H9 (cell line): Measurements from ENCODE around the gene ASB10. TPM values are rescaled to one million over a fixed set of nuclear protein-coding genes. Genes with fewer than 3 reads are reported as not detected.

Experiments
- DNase-seq: peaks from one replicate; pipeline ENCODE4 v3.0.0-alpha.2; 2017
- H2AFZ ChIP-seq: one replicate; pipeline ENCODE4 v1.6.1; 2013; ENCODE audit warnings: mild to moderate bottlenecking, low read length, control low read depth, moderate library complexity
- H2AK5ac ChIP-seq: 2 replicates; pipeline ENCODE4 v1.6.1; 2013; ENCODE audit warnings: low read length, control low read depth, mixed read lengths; ENCODE audit not compliant: insufficient read length
- H2BK120ac ChIP-seq: one replicate; pipeline ENCODE4 v1.6.1; 2013; ENCODE audit warnings: low read depth, mild to moderate bottlenecking, low read length, control low read depth, inconsistent platforms; ENCODE audit not compliant: poor library complexity, severe bottlenecking
- H2BK12ac ChIP-seq: 2 replicates; pipeline ENCODE4 v1.6.1; 2013; ENCODE audit warnings: low read length, control low read depth, mixed read lengths, low read depth; ENCODE audit not compliant: insufficient read length
- H2BK15ac ChIP-seq: 2 replicates; pipeline ENCODE4 v1.6.1; 2013; ENCODE audit warnings: low read depth, low read length, control low read depth
- H2BK20ac ChIP-seq: one replicate; pipeline ENCODE4 v1.6.1; 2013; ENCODE audit warnings: low read depth, mild to moderate bottlenecking, low read length, control low read depth, inconsistent platforms; ENCODE audit not compliant: poor library complexity, severe bottlenecking
- H2BK5ac ChIP-seq: 2 replicates; pipeline ENCODE4 v1.6.1; 2013; ENCODE audit warnings: low read length, control low read depth, mixed read lengths; ENCODE audit not compliant: insufficient read length
- H3K14ac ChIP-seq: 2 replicates; pipeline ENCODE4 v1.6.1; 2013; ENCODE audit warnings: low read length, control low read depth; ENCODE audit not compliant: insufficient read depth
- H3K18ac ChIP-seq: 2 replicates; pipeline ENCODE4 v1.6.1; 2013; ENCODE audit warnings: low read depth, mild to moderate bottlenecking, mixed read lengths, low read length, control low read depth; ENCODE audit not compliant: insufficient read length
- H3K23ac ChIP-seq: 2 replicates; pipeline ENCODE4 v1.6.1; 2013; ENCODE audit warnings: low read length, control low read depth, mixed read lengths, low read depth; ENCODE audit not compliant: insufficient read length
- H3K23me2 ChIP-seq: 2 replicates; pipeline ENCODE4 v1.6.1; 2013; ENCODE audit warnings: low read depth, mild to moderate bottlenecking, mixed read lengths, low read length, control low read depth; ENCODE audit not compliant: insufficient read length, poor library complexity, severe bottlenecking
- H3K27ac ChIP-seq: 2 replicates; pipeline ENCODE4 v1.5.1; 2013; ENCODE audit warnings: low read length, control low read depth, mixed read lengths, low read depth; ENCODE audit not compliant: insufficient read length
- H3K27me3 ChIP-seq: 2 replicates; pipeline ENCODE4 v1.6.1; 2013; ENCODE audit warnings: low read length, control low read depth, inconsistent platforms; ENCODE audit not compliant: insufficient read depth
- H3K4ac ChIP-seq: 2 replicates; pipeline ENCODE4 v1.6.1; 2013; ENCODE audit warnings: low read depth, mild to moderate bottlenecking, control low read depth, inconsistent platforms, low read length, moderate library complexity
- H3K4me1 ChIP-seq: 2 replicates; pipeline ENCODE4 v1.6.1; 2013; ENCODE audit warnings: low read length, control low read depth, inconsistent platforms; ENCODE audit not compliant: insufficient read depth
- H3K4me2 ChIP-seq: 2 replicates; pipeline ENCODE4 v1.6.1; 2013; ENCODE audit warnings: low read length, control low read depth, mixed read lengths; ENCODE audit not compliant: insufficient read length, insufficient read depth
- H3K56ac ChIP-seq: 2 replicates; pipeline ENCODE4 v1.6.1; 2013; ENCODE audit warnings: low read depth, mild to moderate bottlenecking, mixed read lengths, low read length, control low read depth; ENCODE audit not compliant: insufficient read length
- H3K79me1 ChIP-seq: 2 replicates; pipeline ENCODE4 v1.6.1; 2013; ENCODE audit warnings: low read depth, mild to moderate bottlenecking, moderate library complexity, low read length, control low read depth, inconsistent platforms; ENCODE audit not compliant: insufficient read depth, poor library complexity, severe bottlenecking
- H3K79me2 ChIP-seq: 2 replicates; pipeline ENCODE4 v1.6.1; 2013; ENCODE audit warnings: low read length, control low read depth, inconsistent platforms; ENCODE audit not compliant: insufficient read depth
- H3K9ac ChIP-seq: 2 replicates; pipeline ENCODE4 v1.6.1; 2013; ENCODE audit warnings: low read length, control low read depth, mixed read lengths; ENCODE audit not compliant: insufficient read length; ENCODE audit errors: extremely low read depth
- H3K9me3 ChIP-seq: one replicate; pipeline ENCODE4 v1.6.1; 2013; ENCODE audit warnings: low read depth, low read length, inconsistent platforms; ENCODE audit not compliant: control insufficient read depth
- H3T11ph ChIP-seq: one replicate; pipeline ENCODE4 v1.6.1; 2013; ENCODE audit warnings: mild to moderate bottlenecking, low read length, control low read depth, inconsistent platforms
- H4K20me1 ChIP-seq: one replicate; pipeline ENCODE4 v1.6.1; 2013; ENCODE audit not compliant: control insufficient read depth, insufficient read length, insufficient read depth
- H4K5ac ChIP-seq: 2 replicates; pipeline ENCODE4 v1.6.1; 2013; ENCODE audit warnings: low read depth, mild to moderate bottlenecking, mixed read lengths, low read length, control low read depth; ENCODE audit not compliant: insufficient read length
- H4K8ac ChIP-seq: replicated peaks from 2 replicates; pipeline ENCODE4 v1.6.1; 2013; ENCODE audit warnings: low read length, control low read depth, mixed read lengths, low read depth; ENCODE audit not compliant: insufficient read length
- H4K91ac ChIP-seq: 2 replicates; pipeline ENCODE4 v1.6.1; 2013; ENCODE audit warnings: low read depth, mild to moderate bottlenecking, moderate library complexity, mixed read lengths, low read length, control low read depth; ENCODE audit not compliant: insufficient read length
- H3K27ac Mint-ChIP-seq, 3 experiments: 2 replicates in 2 of 3; 3 replicates in 1 of 3; pipeline ENCODE4 v1.8.0; 2020 to 2021; ENCODE audit warnings: mixed read lengths in 3 of 3, mild to moderate bottlenecking in 1 of 3, moderate library complexity in 1 of 3
- H3K27me3 Mint-ChIP-seq: 2 replicates; pipeline ENCODE4 v1.8.0; 2021; ENCODE audit warnings: low read depth, mild to moderate bottlenecking, moderate library complexity, mixed read lengths
- H3K36me3 Mint-ChIP-seq, 3 experiments: 2 replicates in 2 of 3; 3 replicates in 1 of 3; pipeline ENCODE4 v1.8.0; 2020 to 2021; ENCODE audit warnings: low read depth in 3 of 3, mixed read lengths in 3 of 3; ENCODE audit not compliant: insufficient read depth in 1 of 3
- H3K4me1 Mint-ChIP-seq, 2 experiments: 2 replicates each; pipeline ENCODE4 v1.8.0; 2020; ENCODE audit warnings: mixed read lengths in 2 of 2
- H3K4me3 Mint-ChIP-seq, 2 experiments: 2 replicates in 1 of 2; 3 replicates in 1 of 2; pipeline ENCODE4 v1.8.0; 2020 to 2021; ENCODE audit warnings: mild to moderate bottlenecking in 2 of 2, mixed read lengths in 2 of 2, moderate library complexity in 1 of 2
- H3K9me3 Mint-ChIP-seq, 2 experiments: 2 replicates in 1 of 2; 3 replicates in 1 of 2; pipeline ENCODE4 v1.8.0; 2020; ENCODE audit warnings: mild to moderate bottlenecking in 2 of 2, mixed read lengths in 2 of 2, moderate library complexity in 1 of 2
- CTCF ChIP-seq: fragments of 200-600 bp; sonication (generic); conservative IDR thresholded peaks from 3 replicates; pipeline ENCODE4 v1.8.0; 2021; ENCODE audit warnings: antibody characterized with exemption, mild to moderate bottlenecking
- whole genome bisulfite sequencing: extraction: QIAGEN DNeasy Blood & Tissue Kit; methylation state at CpG from one replicate; pipeline ENCODE4 v1.1.7; 2013; ENCODE audit warnings: missing lambda C conversion rate, low lambda C conversion rate, mixed read lengths; ENCODE audit not compliant: insufficient read length; ENCODE audit errors: extremely low coverage; 5-methylcytosine and 5-hydroxymethylcytosine counted together
- total RNA-seq: library from RNA; stranded (reverse); gene quantifications from 2 replicates; pipeline ENCODE4 v1.2.1, GENCODE V29; 2021

ASB10 gene
- total RNA-seq, 1 experiment from 2014 or later: not detected

DNA sequence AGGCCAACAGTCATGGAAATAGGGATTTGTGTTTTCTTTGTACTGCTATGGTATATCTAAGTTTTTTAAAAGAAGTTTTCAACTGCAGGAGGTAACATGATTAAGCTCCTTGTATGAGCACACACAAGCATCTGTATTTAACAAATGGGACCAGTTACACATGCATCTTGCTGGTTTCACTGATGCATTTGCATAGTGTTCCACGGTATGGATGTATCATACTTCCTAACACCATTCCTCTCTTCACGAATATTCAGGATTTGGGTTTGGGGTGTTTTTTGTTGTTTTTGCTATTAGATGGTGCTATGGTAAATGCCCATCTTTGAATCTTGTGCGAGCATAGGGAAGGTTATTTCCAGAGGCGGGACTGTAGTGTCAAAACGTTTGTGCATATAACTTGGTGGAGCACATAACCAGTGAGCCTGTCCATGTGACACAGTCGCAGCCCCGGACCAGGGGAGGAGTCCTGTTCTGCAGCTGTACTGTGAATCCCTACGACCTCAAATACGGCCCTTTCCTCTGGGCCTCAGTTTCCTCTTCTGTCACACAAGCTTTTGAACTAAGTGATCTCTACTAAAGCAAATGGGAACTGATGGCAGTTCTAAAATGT, 21.3 kb upstream of the ASB10 start:
- H2BK120ac ChIP-seq: no peak overlapping the region
- H3K27me3 ChIP-seq: no peaks in the 10 kb centered on the region
- H3K9me3 Mint-ChIP-seq: no peaks in the 10 kb centered on the region
- no peak overlapping the region for H3K56ac ChIP-seq
- H2BK12ac ChIP-seq: no peak overlapping the region
- H3K4me3 Mint-ChIP-seq: no peak overlapping the region
- no peak for TF ChIP-seq CTCF
- no peak overlapping the region for H2AFZ ChIP-seq
- peaks cover 5% of the 10 kb centered on the region; the same call in 1 of the 2 replicates for H3K4me1 ChIP-seq
- no peaks in the 10 kb centered on the region for H3K79me2 ChIP-seq
- no peak overlapping the region for H3K27ac Mint-ChIP-seq
- no CpG with 5 or more reads among the region's 9 CpGs for WGBS
- no peak overlapping the region for H4K91ac ChIP-seq
- H3K36me3 Mint-ChIP-seq: peaks cover 3 to 20% (median 6%) of the 10 kb centered on the region in 3 experiments; a peak in 6 of 7 replicates
- H2BK5ac ChIP-seq: no peak overlapping the region
- no peak overlapping the region for H2AK5ac ChIP-seq
- no peak overlapping the region for H3K9ac ChIP-seq
- H3K27me3 Mint-ChIP-seq: peaks cover 33% of the 10 kb centered on the region
- no peak overlapping the region for H2BK15ac ChIP-seq
- H3K27ac ChIP-seq: no peak overlapping the region
- H4K8ac ChIP-seq: no peak overlapping the region
- no peaks in the 10 kb centered on the region for H3K79me1 ChIP-seq
- H3K23ac ChIP-seq: no peak overlapping the region
- H3K14ac ChIP-seq: no peak overlapping the region
- H3K18ac ChIP-seq: no peak overlapping the region
- no peak overlapping the region for H2BK20ac ChIP-seq
- no peak overlapping the region for H3K4ac ChIP-seq
- DNase-seq: no peak
- H3K4me1 Mint-ChIP-seq: peaks cover 13 to 16% of the 10 kb centered on the region in 2 experiments
- H3K23me2 ChIP-seq: no peaks in the 10 kb centered on the region
- H4K5ac ChIP-seq: no peak overlapping the region
- peaks cover 3% of the 10 kb centered on the region for H4K20me1 ChIP-seq
- H3K9me3 ChIP-seq: no peaks in the 10 kb centered on the region
- H3K4me2 ChIP-seq: no peak overlapping the region
- H3T11ph ChIP-seq: no peak overlapping the region
